ENCODE data around the gene SIAH2.
A peak's percentile ranks its signal among the peaks of the same experiment; 100 is the strongest.
"Not testable (repeated sequence)": the region's sequence is repeated elsewhere in the genome, so short reads cannot be mapped to it uniquely, and the experiment has no call there.

Gene SIAH2

GRCh38 chr3:150763122-150763840 lies at the start of gene SIAH2:
Gene SIAH2 (minus strand): TSS chr3:150763169. CDS start chr3:150762849, 320 bp downstream.
- peak; percentile 84 for DNase-seq

- DNase-seq: no peak
Measured at GRCh38 chr3:150811984-150812383, 49.0 kb upstream of the SIAH2 start.

- no peak for DNase-seq
Measured at GRCh38 chr3:150810641-150811040, 47.7 kb upstream of the SIAH2 start.

GRCh38 chr3:150806185-150806835 lies 43.3 kb upstream of the SIAH2 start:
- no peak for DNase-seq

- no peak for DNase-seq
Measured at GRCh38 chr3:150805354-150805753, 42.4 kb upstream of the SIAH2 start.

GRCh38 chr3:150803440-150803985 lies 40.5 kb upstream of the SIAH2 start:
- no peak for DNase-seq

- no peak for DNase-seq
Measured at GRCh38 chr3:150800722-150801121, 37.8 kb upstream of the SIAH2 start.

- no peak for DNase-seq
Measured at GRCh38 chr3:150798122-150798618, 35.2 kb upstream of the SIAH2 start.

- DNase-seq: no peak
Measured at GRCh38 chr3:150797155-150797554, 34.2 kb upstream of the SIAH2 start.

- not testable (repeated sequence) for DNase-seq
Measured at GRCh38 chr3:150796527-150796926, 33.6 kb upstream of the SIAH2 start.

GRCh38 chr3:150793641-150794040 lies 30.7 kb upstream of the SIAH2 start:
- no peak for DNase-seq

GRCh38 chr3:150790629-150791028 lies 27.7 kb upstream of the SIAH2 start:
- no peak for DNase-seq

- DNase-seq: no peak
Measured at GRCh38 chr3:150789451-150789850, 26.5 kb upstream of the SIAH2 start.

- no peak for DNase-seq
Measured at GRCh38 chr3:150787741-150788370, 24.9 kb upstream of the SIAH2 start.

- no peak for DNase-seq
Measured at GRCh38 chr3:150786791-150787190, 23.8 kb upstream of the SIAH2 start.

GRCh38 chr3:150784747-150785125 lies 21.8 kb upstream of the SIAH2 start:
- no peak for DNase-seq

- DNase-seq: no peak
Measured at GRCh38 chr3:150783920-150784746, 21.2 kb upstream of the SIAH2 start.

GRCh38 chr3:150783316-150783715 lies 20.3 kb upstream of the SIAH2 start:
- DNase-seq: no peak

GRCh38 chr3:150779402-150779858 lies 16.5 kb upstream of the SIAH2 start:
- DNase-seq: no peak

GRCh38 chr3:150778793-150779401 lies 15.9 kb upstream of the SIAH2 start:
- DNase-seq: no peak

GRCh38 chr3:150775001-150775599 lies 12.1 kb upstream of the SIAH2 start:
- peak; percentile 42 for DNase-seq

All from 8988T (cell line).